Measurements from ENCODE around the gene ARFIP1. TPM values are rescaled to one million over a fixed set of nuclear protein-coding genes. Genes with fewer than 3 reads are reported as not detected.
"Not testable (repeated sequence)": the region's sequence is repeated elsewhere in the genome, so short reads cannot be mapped to it uniquely, and the experiment has no call there.

ARFIP1 gene
- total RNA-seq = 30.1 TPM
- long read RNA-seq, transcript ARFIP1-202 (8 exons, 1,302 nt) = major isoform, 13 of 43 reads
- long read RNA-seq, transcript ARFIP1-201 (9 exons, 3,111 nt) = minor isoform, 8 of 43 reads
- long read RNA-seq, partial matches to known transcripts = 11 of 43 reads
- long read RNA-seq, other reads (novel, unspliced or antisense) = 6 of 43 reads

- DNase-seq (ENCODE audit: low spot score) = peak; percentile 99
These were observed at the start of gene ARFIP1, which contains the start of gene TIGD4 for GRCh38 chr4:152779513-152780266. TSS of gene ARFIP1 (plus strand) at chr4:152779954. CDS start at chr4:152829634, 49,680 bp downstream. TSS of gene TIGD4 (minus strand) at chr4:152779730. CDS start at chr4:152771004, 8,726 bp downstream.

- DNase-seq (ENCODE audit: low spot score) = no peak
These were observed 47.8 kb upstream of the ARFIP1 start for GRCh38 chr4:152731997-152732396.

GRCh38 chr4:152734015-152734698 lies 45.6 kb upstream of the ARFIP1 start:
- no peak for DNase-seq (ENCODE audit: low spot score)

- DNase-seq (ENCODE audit: low spot score) = no peak
These were observed 45.1 kb upstream of the ARFIP1 start for GRCh38 chr4:152734699-152735050.

GRCh38 chr4:152735396-152735859 lies 44.3 kb upstream of the ARFIP1 start:
- no peak for DNase-seq (ENCODE audit: low spot score)

GRCh38 chr4:152735906-152736305 lies 43.8 kb upstream of the ARFIP1 start:
- DNase-seq (ENCODE audit: low spot score) = no peak

- no peak for DNase-seq (ENCODE audit: low spot score)
These were observed 40.9 kb upstream of the ARFIP1 start for GRCh38 chr4:152738827-152739226.

- no peak for DNase-seq (ENCODE audit: low spot score)
These were observed 32.3 kb upstream of the ARFIP1 start for GRCh38 chr4:152747444-152747843.

- DNase-seq (ENCODE audit: low spot score) = no peak
These were observed 31.1 kb upstream of the ARFIP1 start for GRCh38 chr4:152748619-152749018.

- DNase-seq (ENCODE audit: low spot score) = no peak
These were observed 16.0 kb upstream of the ARFIP1 start for GRCh38 chr4:152763796-152764195.

- DNase-seq (ENCODE audit: low spot score) = not testable (repeated sequence)
These were observed 14.6 kb upstream of the ARFIP1 start for GRCh38 chr4:152765069-152765737.

GRCh38 chr4:152771741-152772533 lies 7.8 kb upstream of the ARFIP1 start:
- DNase-seq (ENCODE audit: low spot score) = no peak

- no peak for DNase-seq (ENCODE audit: low spot score)
These were observed 6.4 kb upstream of the ARFIP1 start for GRCh38 chr4:152773339-152773738.

GRCh38 chr4:152773953-152774352 lies 5.8 kb upstream of the ARFIP1 start:
- no peak for DNase-seq (ENCODE audit: low spot score)

GRCh38 chr4:152776352-152776751 lies 3.4 kb upstream of the ARFIP1 start:
- no peak for DNase-seq (ENCODE audit: low spot score)

- DNase-seq (ENCODE audit: low spot score) = no peak
These were observed 2.3 kb upstream of the ARFIP1 start for GRCh38 chr4:152777488-152777887.

GRCh38 chr4:152778656-152779512 lies 870 bp upstream of the ARFIP1 start:
- no peak for DNase-seq (ENCODE audit: low spot score)

GRCh38 chr4:152780267-152780778 lies 569 bp downstream of the ARFIP1 start:
- no peak for DNase-seq (ENCODE audit: low spot score)

- DNase-seq (ENCODE audit: low spot score) = no peak
These were observed 5.0 kb downstream of the ARFIP1 start for GRCh38 chr4:152784490-152785350.

Measured in mesenteric fat pad (tissue), 1 donor.